Hepatic stellate cell (primary cell): ENCODE results near the gene SPRR2A.
"Not testable (repeated sequence)": the region's sequence is repeated elsewhere in the genome, so short reads cannot be mapped to it uniquely, and the experiment has no call there.

Experiments used
- DNase-seq: peaks from one replicate; pipeline ENCODE4 v3.0.0; 2011; ENCODE audit warnings: low spot score

Gene SPRR2A

DNA sequence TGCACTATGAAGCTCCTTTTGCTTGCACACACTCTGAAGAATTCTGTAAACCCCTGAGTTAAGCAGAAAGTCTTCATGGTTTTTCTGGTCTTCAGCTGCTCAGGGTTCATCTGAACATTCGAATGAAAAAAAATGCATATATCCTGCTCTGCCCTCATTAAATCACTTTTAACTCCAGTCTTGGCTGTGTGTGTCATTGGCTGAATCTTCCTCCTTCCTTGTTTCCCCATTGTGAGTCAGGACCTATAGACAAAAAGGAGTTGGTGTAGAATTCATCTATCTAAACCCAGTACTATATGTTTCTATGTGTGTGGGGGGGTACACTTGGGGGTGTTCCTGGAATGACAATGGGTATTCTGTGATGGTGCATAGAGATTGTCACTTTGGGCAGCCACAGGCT, 32.9 kb downstream of the SPRR2A start:
- no peak for DNase-seq

- DNase-seq, result no peak
Observed at GRCh38 chr1:153023109-153023508, 34.2 kb downstream of the SPRR2A start.

DNA sequence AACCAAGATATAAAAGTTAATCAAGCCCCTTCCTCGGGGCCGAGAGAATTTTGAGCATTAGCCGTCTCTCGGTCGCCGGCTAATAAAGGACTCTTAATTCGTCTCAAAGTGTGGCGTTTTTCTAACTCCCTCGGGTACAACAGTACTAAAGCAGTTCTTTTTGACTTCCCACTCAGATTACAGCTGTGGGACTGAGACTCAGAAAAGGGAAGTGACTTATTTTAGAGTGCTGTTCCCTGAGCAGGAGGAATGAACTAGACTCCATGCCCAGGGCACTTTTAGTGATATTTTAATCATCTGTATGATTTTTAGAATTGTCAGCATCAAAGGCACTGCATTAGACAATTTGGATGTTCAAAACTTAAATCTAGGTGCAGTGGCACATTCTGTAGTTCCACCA, 35.0 kb downstream of the SPRR2A start:
- DNase-seq, result not testable (repeated sequence)

DNA sequence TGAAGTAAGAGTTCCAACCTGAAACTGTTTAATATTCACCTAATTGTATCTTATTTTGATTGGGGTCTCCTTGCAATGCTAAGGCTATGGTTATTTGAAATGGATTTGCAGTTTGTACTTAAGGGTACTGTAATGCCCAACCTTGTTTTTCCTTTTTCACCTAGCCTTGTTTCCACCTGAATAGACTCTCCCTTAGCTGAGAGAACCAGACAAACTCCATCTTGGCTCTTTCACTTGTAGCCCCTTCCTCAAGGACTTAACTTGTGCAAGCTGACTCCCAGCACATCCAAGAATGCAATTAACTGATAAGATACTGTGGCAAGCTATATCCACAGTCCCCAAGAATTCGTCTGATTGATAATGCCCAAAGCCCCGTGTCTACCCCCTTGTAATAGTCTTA, 35.5 kb downstream of the SPRR2A start:
- DNase-seq, result not testable (repeated sequence)

GRCh38 chr1:153011235-153011758, 46.0 kb downstream of the SPRR2A start:
- DNase-seq, result not testable (repeated sequence)
